NT2/D1 (cell line): ENCODE results near the gene NFRKB.

Experiments
- SUZ12 ChIP-seq: IDR thresholded peaks from 2 replicates; pipeline ENCODE4 v1.6.1; 2011; ENCODE audit not compliant: insufficient read length, insufficient read depth; ENCODE audit errors: extremely low read depth
- YY1 ChIP-seq: IDR thresholded peaks from 2 replicates; pipeline ENCODE4 v1.6.1; 2011; ENCODE audit not compliant: insufficient read length, insufficient read depth
- ZNF274 ChIP-seq: IDR thresholded peaks from 2 replicates; pipeline ENCODE4 v1.6.1; 2011; ENCODE audit warnings: mild to moderate bottlenecking, low read depth, low read length

DNA sequence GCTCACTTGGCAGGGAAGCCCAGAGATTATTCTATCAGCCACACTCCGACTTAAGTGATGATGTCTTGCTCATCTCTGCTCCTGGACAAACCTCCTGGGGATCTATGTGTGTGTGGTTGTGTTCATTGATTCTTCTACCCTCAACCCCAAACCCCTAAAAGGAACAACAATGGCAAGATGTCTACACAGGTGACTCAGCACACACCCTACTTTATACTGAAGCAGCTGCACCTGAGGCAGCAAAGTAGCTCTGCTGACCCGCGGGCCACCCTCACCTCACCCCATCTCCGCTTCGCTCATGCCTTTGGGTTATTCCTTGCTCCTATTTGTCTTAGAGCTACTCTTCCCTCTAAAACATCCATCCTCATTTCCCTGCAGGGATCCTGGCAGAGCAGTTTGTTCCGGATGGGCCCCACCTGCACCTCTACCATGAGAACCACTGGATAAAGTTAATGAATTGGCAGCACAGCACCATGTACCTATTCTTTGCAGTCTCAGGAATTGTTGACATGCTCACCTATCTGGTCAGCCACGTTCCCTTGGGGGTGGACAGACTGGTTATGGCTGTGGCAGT lies 41.1 kb downstream of the NFRKB start:
- TF ChIP-seq ZNF274 (no peak), SUZ12 (no peak), YY1 (no peak)
